ENCODE data around the gene PLVAP.

The PLVAP gene

DNA sequence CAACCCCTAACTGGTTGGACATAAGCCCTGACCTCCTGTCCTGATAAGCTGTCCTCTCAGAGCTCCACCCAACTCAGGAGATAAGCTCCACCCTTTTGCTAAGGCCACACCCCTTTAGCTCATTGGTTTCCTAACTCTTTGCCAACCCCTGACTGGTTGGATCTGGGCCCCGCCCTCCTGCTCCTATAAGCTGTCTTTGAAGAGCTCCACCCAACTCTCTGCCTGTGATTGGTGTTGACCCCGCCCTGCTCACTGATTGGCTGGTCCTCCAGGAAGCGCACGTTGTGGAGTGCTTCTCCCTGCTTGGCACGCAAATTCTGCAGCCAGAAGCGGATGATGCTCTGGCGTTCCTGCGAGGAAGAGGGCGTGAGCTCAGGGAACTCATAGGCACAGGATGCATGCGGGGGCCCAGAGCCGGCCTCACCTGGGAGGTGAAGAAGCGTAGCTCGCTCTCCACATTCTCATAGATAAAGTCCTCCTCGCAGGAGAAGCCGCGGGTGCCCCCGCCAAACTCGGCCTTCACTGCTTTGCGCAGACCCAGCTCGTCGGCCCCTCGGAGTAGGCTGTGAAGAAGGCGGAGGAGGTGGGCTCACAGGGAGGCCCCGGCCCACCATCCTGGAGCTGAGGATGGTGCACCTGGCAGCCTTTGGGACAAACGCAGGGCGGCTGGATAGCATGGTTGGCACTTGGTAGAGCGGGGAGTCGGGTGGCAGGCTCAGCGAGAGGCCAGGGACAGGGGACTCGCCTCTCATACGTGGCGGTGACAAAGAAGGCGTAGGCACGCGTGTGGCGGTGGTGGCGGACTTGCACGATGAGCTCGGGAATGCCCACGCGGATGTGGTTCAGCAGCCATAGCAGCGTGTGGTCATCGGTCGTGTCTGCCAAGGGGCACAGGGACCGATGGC is 44.2 kb downstream of the PLVAP start:
- Histone ChIP-seq H3K4me1 (peaks cover under 1% of the 10 kb centered on the region), H3K9ac (no peak overlapping the region), H3K9me3 (ENCODE audit: control insufficient read depth, low read length) (no peaks in the 10 kb centered on the region), H3K4me2 (ENCODE audit: low read length) (no peak overlapping the region), H3K27me3 (ENCODE audit: control insufficient read depth, insufficient read depth, low read length) (no peaks in the 10 kb centered on the region), H3K4me3 (ENCODE audit: low read depth, low read length) (no peak overlapping the region), H3K36me3 (ENCODE audit: control insufficient read depth, insufficient read depth, low read length) (no peaks in the 10 kb centered on the region), H3K27ac (no peak overlapping the region), H2AFZ (no peak overlapping the region), H3K79me2 (no peaks in the 10 kb centered on the region)
- TF ChIP-seq, protein P1, sequence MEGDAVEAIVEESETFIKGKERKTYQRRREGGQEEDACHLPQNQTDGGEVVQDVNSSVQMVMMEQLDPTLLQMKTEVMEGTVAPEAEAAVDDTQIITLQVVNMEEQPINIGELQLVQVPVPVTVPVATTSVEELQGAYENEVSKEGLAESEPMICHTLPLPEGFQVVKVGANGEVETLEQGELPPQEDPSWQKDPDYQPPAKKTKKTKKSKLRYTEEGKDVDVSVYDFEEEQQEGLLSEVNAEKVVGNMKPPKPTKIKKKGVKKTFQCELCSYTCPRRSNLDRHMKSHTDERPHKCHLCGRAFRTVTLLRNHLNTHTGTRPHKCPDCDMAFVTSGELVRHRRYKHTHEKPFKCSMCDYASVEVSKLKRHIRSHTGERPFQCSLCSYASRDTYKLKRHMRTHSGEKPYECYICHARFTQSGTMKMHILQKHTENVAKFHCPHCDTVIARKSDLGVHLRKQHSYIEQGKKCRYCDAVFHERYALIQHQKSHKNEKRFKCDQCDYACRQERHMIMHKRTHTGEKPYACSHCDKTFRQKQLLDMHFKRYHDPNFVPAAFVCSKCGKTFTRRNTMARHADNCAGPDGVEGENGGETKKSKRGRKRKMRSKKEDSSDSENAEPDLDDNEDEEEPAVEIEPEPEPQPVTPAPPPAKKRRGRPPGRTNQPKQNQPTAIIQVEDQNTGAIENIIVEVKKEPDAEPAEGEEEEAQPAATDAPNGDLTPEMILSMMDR (IDR thresholded peaks at IDR 0.05), result no peak

DNA sequence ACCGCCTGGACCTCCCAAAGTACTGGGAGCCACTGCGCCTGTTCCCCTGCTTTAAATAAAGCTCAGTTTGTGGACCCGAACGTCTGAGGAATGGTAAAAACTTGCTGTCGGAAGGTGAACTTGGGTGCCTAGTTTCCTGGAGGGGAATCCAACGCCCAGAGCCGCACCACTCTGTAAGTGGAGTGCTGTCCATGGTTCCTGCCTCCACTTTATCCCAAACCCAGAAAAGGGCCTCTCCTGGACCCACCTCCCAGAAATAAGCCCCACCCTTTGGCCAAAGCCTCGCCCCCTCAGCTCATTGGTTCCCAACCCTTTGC is 44.8 kb downstream of the PLVAP start:
- no peaks in the 10 kb centered on the region for H3K79me2 ChIP-seq
- H3K4me1 ChIP-seq, result no peaks in the 10 kb centered on the region
- no peak overlapping the region for H3K27ac ChIP-seq
- no peak overlapping the region for H3K4me2 ChIP-seq (ENCODE audit: low read length)
- no peak overlapping the region for H3K4me3 ChIP-seq (ENCODE audit: low read depth, low read length)
- TF ChIP-seq, protein P1 (IDR thresholded peaks at IDR 0.05), result no peak
- H2AFZ ChIP-seq, result no peak overlapping the region
- no peaks in the 10 kb centered on the region for H3K9me3 ChIP-seq (ENCODE audit: control insufficient read depth, low read length)
- H3K27me3 ChIP-seq (ENCODE audit: control insufficient read depth, insufficient read depth, low read length), result no peaks in the 10 kb centered on the region
- no peak overlapping the region for H3K9ac ChIP-seq
- H3K36me3 ChIP-seq (ENCODE audit: control insufficient read depth, insufficient read depth, low read length), result no peaks in the 10 kb centered on the region

DNA sequence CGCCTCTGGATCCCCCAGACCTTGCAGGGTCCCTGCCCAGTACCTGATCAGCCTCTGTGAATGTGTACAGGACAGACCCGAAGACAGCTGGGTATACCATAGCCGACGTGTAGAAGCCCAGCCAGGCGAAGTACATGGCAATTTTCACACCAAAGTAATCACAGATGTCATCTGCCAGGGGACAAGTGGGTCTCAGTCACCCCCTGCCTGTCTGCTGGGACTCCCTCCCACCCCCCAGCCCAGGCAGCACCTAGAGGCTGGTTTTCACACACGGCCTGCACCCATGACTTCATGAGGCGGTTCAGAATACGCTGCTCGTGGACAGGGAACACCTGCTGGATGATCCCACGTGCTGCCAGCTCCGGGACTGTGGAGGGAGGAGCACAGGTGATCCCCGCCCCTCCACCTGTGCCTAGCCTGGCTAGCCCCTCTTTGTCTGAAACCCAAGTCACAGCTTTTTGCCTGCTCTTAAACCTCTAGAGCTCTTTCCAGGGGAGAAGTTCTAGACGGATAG is 46.0 kb downstream of the PLVAP start:
- H3K4me2 ChIP-seq (ENCODE audit: low read length), result no peak overlapping the region
- H2AFZ ChIP-seq, result no peak overlapping the region
- H3K4me3 ChIP-seq (ENCODE audit: low read depth, low read length), result no peak overlapping the region
- no peaks in the 10 kb centered on the region for H3K79me2 ChIP-seq
- TF ChIP-seq, protein P1 (IDR thresholded peaks at IDR 0.05), result no peak
- no peaks in the 10 kb centered on the region for H3K9me3 ChIP-seq (ENCODE audit: control insufficient read depth, low read length)
- H3K4me1 ChIP-seq, result no peaks in the 10 kb centered on the region
- no peak overlapping the region for H3K9ac ChIP-seq
- no peak overlapping the region for H3K27ac ChIP-seq
- H3K27me3 ChIP-seq (ENCODE audit: control insufficient read depth, insufficient read depth, low read length), result no peaks in the 10 kb centered on the region
- H3K36me3 ChIP-seq (ENCODE audit: control insufficient read depth, insufficient read depth, low read length), result no peaks in the 10 kb centered on the region

DNA sequence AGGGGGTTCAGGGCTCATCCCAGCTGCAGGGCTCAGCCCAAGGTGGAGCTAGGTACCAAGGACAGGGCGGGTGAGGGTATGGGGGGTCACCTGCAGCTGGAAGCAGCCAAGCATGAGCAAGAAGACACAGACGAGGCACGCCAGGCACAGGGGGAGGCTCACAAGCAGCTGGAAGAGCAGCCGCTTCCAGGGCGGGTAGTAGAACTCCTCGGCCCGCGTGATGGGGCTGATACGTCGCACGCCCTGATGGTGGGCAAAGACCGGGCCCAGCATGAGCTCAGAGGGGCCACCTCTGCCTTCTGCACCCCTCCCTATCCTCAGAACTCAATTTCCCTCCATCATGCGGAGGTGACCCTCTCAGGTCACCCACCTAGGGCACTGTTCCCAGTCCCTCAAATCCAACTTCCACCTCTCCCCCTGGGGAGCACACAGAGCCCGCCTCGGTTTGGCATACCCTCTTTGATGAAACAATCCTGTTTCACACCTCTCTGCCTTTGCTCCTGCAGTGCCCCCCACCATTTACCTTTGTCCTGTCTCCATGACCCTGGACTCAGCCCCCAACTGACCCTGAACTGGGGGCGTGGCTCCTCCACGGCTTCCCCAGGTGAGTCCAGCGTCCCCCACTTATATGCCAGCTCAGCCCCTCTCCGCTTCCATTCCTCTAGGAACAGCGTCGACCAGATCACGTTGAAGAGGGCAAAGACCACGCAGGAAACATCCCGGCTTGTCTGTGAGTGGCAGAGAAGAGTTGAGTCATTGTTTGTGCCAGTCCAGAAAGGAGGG is 46.7 kb downstream of the PLVAP start:
- Histone ChIP-seq H3K4me2 (ENCODE audit: low read length) (no peak overlapping the region), H3K4me3 (ENCODE audit: low read depth, low read length) (no peak overlapping the region), H3K9ac (no peak overlapping the region), H3K79me2 (no peaks in the 10 kb centered on the region), H3K4me1 (no peaks in the 10 kb centered on the region), H3K27me3 (ENCODE audit: control insufficient read depth, insufficient read depth, low read length) (no peaks in the 10 kb centered on the region), H2AFZ (no peak overlapping the region), H3K9me3 (ENCODE audit: control insufficient read depth, low read length) (no peaks in the 10 kb centered on the region), H3K36me3 (ENCODE audit: control insufficient read depth, insufficient read depth, low read length) (no peaks in the 10 kb centered on the region), H3K27ac (no peak overlapping the region)
- TF ChIP-seq, protein P1 (IDR thresholded peaks at IDR 0.05), result no peak
